HUES64 (cell line): ENCODE results near the gene NAALADL2.

Experiments
- H3K27ac ChIP-seq: 2 replicates; pipeline ENCODE4 v1.7.0; 2013; ENCODE audit warnings: low read depth, low read length, inconsistent platforms
- H3K27me3 ChIP-seq: 2 replicates; pipeline ENCODE4 v1.6.1; 2013; ENCODE audit warnings: mild to moderate bottlenecking, low read length; ENCODE audit not compliant: insufficient read depth
- H3K36me3 ChIP-seq: 2 replicates; pipeline ENCODE4 v1.6.1; 2013; ENCODE audit warnings: mild to moderate bottlenecking, low read length; ENCODE audit not compliant: insufficient read depth
- H3K4me1 ChIP-seq: 2 replicates; pipeline ENCODE4 v1.6.1; 2013; ENCODE audit warnings: mild to moderate bottlenecking, low read length, moderate library complexity; ENCODE audit not compliant: insufficient read depth
- H3K4me3 ChIP-seq: 2 replicates; pipeline ENCODE4 v1.5.1; 2013; ENCODE audit warnings: mild to moderate bottlenecking, low read length, moderate library complexity
- H3K9ac ChIP-seq: 2 replicates; pipeline ENCODE4 v1.6.1; 2013; ENCODE audit warnings: mild to moderate bottlenecking, low read depth, low read length
- H3K9me3 ChIP-seq: 2 replicates; pipeline ENCODE4 v1.6.1; 2013; ENCODE audit warnings: low read depth, low read length; ENCODE audit not compliant: insufficient read depth
- WGBS: fragments of 150-250, 120-280 bp; methylation state at CpG from one replicate; pipeline ENCODE4 v1.1.7; 2013; ENCODE audit warnings: missing lambda C conversion rate; 5-methylcytosine and 5-hydroxymethylcytosine counted together

Gene NAALADL2

DNA sequence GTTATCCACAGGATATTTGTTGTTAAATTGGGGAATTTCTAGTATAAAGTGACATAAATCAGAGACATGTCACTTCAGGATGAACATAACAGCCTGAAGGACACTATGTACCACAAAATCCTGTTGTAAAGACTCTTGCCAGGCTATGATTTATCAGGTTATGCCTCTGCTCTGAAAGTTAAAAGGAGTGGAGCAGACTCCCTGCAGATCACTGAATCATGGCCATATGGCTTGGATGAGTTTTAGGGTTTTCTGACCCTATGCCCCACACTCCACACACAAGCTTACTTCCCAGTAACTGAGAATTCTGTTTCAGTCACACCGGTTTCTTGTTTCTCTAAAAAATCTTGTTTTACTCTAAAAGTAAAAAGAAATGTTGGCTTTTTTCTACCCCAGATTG is 869.4 kb downstream of the NAALADL2 start:
- whole genome bisulfite sequencing, result no CpG with 5 or more reads among the region's 1 CpG

DNA sequence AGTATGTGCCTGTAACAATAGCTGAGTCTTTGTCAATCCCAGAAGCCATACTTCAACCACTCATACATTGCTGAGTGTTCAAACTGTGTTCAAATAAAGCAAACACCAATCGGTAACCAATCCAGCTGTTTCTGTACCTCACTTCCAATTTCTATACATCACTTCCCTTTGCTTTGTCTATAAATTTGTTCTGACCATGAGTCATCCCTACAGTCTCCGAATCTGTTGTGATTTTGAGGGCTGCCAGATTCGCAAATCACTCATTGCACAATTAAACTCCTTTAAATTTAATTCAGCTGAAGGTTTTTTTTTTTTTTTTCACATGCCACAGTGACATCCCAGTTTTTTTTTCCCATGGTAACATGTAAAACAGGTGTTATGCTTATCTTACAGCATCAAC is 870.3 kb downstream of the NAALADL2 start:
- Histone ChIP-seq H3K4me3 (no peak overlapping the region), H3K9ac (no peak overlapping the region), H3K27me3 (no peaks in the 10 kb centered on the region), H3K36me3 (no peaks in the 10 kb centered on the region), H3K27ac (no peak overlapping the region), H3K4me1 (no peaks in the 10 kb centered on the region), H3K9me3 (peaks cover 2% of the 10 kb centered on the region; the same call in 1 of the 2 replicates)
- WGBS, result 79% methylated on average over 3 of the region's 3 CpGs

More for the DNA sequence above, 869.4 kb downstream of the NAALADL2 start:
- Histone ChIP-seq H3K27me3 (no peaks in the 10 kb centered on the region), H3K9ac (no peak overlapping the region), H3K36me3 (no peaks in the 10 kb centered on the region), H3K4me1 (no peaks in the 10 kb centered on the region), H3K4me3 (no peak overlapping the region), H3K27ac (no peak overlapping the region), H3K9me3 (no peaks in the 10 kb centered on the region)

DNA sequence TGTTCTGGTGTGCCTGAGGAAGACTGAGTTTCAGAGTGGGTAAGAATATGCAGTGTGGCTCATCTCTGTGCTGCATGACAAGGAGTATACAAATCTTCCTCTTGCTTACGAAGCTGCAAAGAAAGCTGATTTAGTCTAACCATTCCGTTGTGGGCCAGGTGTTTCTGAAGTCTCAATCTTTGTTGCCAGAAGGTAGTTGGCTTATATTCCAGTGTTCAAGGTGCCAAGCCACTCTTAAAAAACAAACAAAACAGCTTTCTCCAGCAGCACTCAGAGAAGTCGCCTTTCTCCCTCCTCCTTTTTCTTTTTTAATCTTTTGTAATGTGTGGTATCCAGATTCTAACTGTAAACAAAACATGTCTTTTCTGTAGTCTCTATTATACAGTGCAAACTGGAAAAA is 872.4 kb downstream of the NAALADL2 start:
- Histone ChIP-seq H3K9me3 (peaks cover 9% of the 10 kb centered on the region), H3K4me3 (no peak overlapping the region), H3K27me3 (no peaks in the 10 kb centered on the region), H3K27ac (no peak overlapping the region), H3K36me3 (no peaks in the 10 kb centered on the region), H3K9ac (no peak overlapping the region), H3K4me1 (no peaks in the 10 kb centered on the region)
- 87% methylated on average over 3 of the region's 3 CpGs for WGBS

DNA sequence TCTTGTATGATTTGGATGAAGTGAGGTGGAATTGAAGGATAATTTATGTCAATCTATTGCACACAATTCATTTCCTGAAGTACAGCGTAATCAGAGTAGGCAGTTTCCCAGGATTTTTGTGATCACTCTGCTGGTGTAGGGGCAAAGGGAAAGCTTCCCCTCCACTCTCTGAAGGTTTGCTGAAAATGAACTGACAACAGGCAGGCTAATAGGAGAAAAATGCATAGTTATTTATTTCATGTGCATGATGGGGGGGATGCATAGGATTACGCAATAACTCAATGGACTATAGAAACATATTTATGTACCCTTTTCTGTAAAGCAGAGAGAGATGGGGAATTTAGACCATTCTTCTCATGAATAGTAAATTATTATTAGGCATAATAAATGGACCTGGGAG is 872.9 kb downstream of the NAALADL2 start:
- 86% methylated on average over 1 of the region's 2 CpGs for WGBS
- Histone ChIP-seq H3K36me3 (no peaks in the 10 kb centered on the region), H3K27ac (no peak overlapping the region), H3K27me3 (no peaks in the 10 kb centered on the region), H3K4me3 (no peak overlapping the region), H3K9ac (no peak overlapping the region), H3K9me3 (peaks cover 9% of the 10 kb centered on the region), H3K4me1 (no peaks in the 10 kb centered on the region)

DNA sequence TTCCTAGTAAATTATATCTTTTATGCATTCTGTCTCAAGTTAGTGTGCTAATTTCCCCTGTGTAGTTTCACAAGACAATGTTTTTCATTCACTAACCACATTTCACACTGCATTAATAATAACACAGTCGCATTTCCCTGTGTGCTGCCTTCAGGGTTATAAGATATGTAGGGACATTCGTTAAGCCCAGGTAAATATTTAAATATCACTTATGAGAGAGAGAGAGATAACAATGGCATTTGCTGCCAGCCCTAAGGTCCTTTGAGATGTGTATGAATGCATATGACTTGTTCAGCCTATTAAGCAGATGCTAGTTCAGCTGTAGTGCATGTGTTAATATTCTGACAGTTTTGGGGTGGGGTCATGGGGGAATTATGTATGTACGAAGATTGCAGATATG is 876.7 kb downstream of the NAALADL2 start:
- Histone ChIP-seq H3K9me3 (peaks cover 9% of the 10 kb centered on the region), H3K4me3 (no peak overlapping the region), H3K36me3 (no peaks in the 10 kb centered on the region), H3K9ac (no peak overlapping the region), H3K27ac (no peak overlapping the region), H3K4me1 (no peaks in the 10 kb centered on the region), H3K27me3 (no peaks in the 10 kb centered on the region)
- 100% methylated on average over 2 of the region's 3 CpGs for WGBS

DNA sequence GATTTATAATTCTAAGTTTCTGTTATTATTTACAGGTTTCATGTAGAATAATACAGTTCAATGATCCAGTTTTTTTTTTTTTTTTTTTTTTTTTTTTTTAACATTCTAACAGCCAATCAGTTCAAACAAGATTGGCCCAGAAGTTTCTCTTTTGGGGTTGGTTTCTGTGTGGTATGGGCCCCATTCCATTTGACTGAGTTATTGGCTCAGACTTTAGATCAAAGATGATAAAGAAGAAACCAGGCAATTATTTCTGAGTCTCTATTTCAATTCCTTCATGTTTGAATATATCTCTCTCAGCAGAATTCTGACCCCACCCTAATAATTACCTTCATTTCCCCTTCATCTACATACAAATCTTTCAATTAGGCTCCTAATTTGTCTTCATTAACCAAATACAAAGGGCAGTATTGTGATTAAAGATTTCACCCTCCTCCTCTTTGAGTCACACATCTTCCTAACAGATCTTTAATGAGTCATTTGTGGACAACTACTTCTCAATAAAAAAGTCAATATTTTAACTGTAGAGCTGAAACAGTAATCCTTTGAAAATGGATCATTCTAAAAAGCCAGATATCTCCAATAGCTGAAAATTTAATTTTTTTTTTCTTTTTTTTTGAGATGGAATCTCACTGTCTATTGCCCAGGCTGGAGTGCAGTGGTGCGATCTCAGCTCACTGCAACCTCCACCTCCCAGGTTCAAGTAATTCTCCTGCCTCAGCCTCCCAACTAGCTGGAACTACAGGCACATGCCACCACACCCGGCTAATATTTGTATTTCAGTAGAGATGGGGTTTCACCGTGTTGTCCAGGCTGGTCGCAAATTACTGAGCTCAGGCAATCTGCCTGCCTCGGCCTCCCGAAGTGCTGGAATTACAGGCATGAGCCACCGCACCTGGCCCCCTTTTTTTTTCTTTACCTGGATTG is 878.8 kb downstream of the NAALADL2 start:
- Histone ChIP-seq H3K27me3 (no peaks in the 10 kb centered on the region), H3K9ac (no peak overlapping the region), H3K9me3 (peaks cover 9% of the 10 kb centered on the region), H3K27ac (no peak overlapping the region), H3K4me3 (no peak overlapping the region), H3K36me3 (no peaks in the 10 kb centered on the region), H3K4me1 (no peaks in the 10 kb centered on the region)
- WGBS, result 95% methylated on average over 7 of the region's 7 CpGs

DNA sequence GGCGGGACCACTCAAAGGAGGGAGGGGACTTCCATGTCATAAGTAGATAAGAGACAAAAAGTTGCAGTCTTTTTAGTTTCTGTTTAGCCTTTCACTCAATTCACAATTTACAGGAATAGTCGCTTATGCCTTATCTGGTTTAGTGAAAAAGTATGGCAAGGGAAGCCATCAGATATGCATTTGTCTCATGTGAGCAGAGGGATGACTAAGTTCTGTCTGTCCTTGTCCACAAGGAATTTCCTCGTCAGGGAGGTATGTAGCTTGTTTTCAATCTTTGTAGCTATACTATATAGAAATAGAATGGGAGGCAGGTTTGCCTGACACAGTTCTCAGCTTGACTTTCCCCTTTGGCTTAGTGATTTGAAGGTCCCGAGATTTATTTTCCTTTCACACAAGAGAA is 882.8 kb downstream of the NAALADL2 start:
- no peaks in the 10 kb centered on the region for H3K27me3 ChIP-seq
- 92% methylated on average over 3 of the region's 4 CpGs for WGBS
- no peak overlapping the region for H3K4me3 ChIP-seq
- H3K9me3 ChIP-seq, result no peaks in the 10 kb centered on the region
- no peak overlapping the region for H3K9ac ChIP-seq
- no peak overlapping the region for H3K27ac ChIP-seq
- H3K36me3 ChIP-seq, result no peaks in the 10 kb centered on the region
- peaks cover 2% of the 10 kb centered on the region for H3K4me1 ChIP-seq

DNA sequence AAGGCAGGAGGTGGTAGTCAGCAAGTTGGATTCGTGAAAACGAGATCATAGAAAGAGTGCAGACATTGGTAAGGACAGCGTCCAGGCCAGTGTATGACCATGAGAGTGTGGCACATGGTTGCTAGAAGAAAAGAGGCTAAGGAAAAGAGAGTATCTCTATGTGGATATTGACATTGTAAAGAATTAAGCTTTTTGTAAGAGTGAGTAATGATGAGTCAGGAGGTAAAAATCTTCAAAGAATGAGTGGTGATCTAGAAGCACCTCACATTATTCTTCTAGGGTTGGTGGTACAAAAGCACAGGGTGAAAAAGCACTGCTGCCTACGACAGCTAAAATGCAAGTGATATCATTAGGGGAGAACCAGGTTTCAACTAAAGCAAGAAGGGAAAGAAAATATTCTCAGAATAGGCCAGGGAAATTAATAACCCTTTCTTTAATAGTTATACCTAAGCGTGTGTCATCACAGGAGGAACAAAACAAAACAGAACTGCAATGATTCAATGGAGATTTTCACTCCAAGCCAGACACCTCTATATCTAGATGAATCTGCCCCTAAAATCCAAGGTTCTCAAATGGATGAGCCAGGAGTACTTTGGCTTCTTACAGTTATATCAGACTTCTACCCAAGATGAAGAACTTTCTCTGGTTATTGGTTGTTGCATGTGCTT is 884.7 kb downstream of the NAALADL2 start:
- H3K9ac ChIP-seq, result no peak overlapping the region
- no peaks in the 10 kb centered on the region for H3K27me3 ChIP-seq
- H3K36me3 ChIP-seq, result no peaks in the 10 kb centered on the region
- H3K9me3 ChIP-seq, result no peaks in the 10 kb centered on the region
- no peak overlapping the region for H3K27ac ChIP-seq
- H3K4me3 ChIP-seq, result no peak overlapping the region
- peaks cover 8% of the 10 kb centered on the region for H3K4me1 ChIP-seq
- 92% methylated on average over 5 of the region's 5 CpGs for WGBS

DNA sequence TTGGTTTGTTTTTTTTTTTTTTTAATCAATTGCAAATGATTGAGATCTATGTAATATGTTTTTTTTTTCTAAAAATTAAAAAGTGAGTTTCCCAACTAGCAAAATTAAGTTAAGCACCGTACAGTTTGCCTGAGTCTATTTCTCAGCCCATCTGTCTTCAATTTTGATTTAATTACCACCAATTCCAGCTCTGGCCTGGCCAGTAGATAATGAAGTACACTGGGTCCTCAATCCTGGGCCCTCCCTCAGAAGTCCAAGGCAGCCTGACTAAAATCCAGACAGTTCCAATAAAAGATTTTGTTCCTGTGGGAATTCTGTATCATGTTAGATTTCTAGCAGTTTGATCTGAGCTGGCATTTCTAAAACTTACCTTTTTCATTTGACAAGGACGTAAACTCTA is 887.2 kb downstream of the NAALADL2 start:
- H3K9me3 ChIP-seq, result no peaks in the 10 kb centered on the region
- H3K4me3 ChIP-seq, result no peak overlapping the region
- no peak overlapping the region for H3K9ac ChIP-seq
- H3K36me3 ChIP-seq, result no peaks in the 10 kb centered on the region
- no peak overlapping the region for H3K27ac ChIP-seq
- peaks cover 8% of the 10 kb centered on the region for H3K4me1 ChIP-seq
- no peaks in the 10 kb centered on the region for H3K27me3 ChIP-seq
- WGBS, result 92% methylated on average over 2 of the region's 2 CpGs

DNA sequence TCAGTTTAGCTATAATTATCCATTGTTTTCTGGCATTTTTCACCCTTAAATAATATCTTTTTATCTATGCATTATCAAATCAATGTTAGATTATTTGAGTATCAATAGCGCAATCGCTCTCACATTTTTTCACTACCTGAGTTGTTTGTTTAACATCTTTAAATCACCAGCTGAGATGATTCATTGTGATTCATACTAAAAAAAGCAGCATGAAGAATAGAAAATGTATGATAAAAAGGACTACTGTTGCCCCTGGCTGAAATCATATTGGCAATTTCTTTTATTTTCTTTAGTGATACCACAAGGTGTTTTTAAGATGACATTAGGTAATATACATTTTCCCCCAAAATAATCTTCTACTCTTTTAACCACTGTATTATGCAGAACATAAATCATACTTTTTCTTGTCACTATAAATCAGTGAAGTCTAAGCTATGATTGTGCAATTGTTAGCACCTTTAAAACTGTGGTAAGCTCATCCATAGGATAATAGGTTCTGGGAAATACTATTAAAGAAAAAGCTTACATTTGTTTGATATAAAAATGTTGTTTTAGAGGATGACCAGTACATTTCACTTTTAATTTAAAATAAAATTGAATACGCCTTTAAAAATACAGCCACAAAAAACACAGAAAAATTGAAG is 889.1 kb downstream of the NAALADL2 start:
- no peak overlapping the region for H3K27ac ChIP-seq
- 83% methylated on average over 2 of the region's 3 CpGs for WGBS

DNA sequence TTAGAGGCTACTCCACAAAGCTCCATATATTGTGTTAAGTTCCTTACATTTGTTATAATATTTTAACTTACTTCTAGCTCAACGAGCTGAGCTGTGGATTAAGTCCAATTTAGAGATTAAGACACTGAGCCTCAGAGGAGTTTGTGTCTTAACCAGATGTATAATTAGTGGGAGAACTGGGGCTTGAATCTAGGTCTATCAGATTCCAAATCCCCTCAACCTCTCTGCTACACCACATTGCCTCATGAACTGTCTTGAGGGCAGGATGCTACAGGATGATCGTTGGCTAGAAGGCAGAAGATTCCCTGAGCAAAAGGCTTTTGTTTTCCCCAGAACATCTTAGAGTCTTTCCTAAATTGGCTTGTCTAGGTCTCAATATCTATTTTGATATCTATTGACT is 890.8 kb downstream of the NAALADL2 start:
- H3K27me3 ChIP-seq, result no peaks in the 10 kb centered on the region
- WGBS, result 95% methylated on average over 2 of the region's 2 CpGs
- no peak overlapping the region for H3K27ac ChIP-seq
- H3K9me3 ChIP-seq, result no peaks in the 10 kb centered on the region
- peaks cover 8% of the 10 kb centered on the region for H3K4me1 ChIP-seq
- H3K36me3 ChIP-seq, result no peaks in the 10 kb centered on the region
- H3K9ac ChIP-seq, result no peak overlapping the region
- H3K4me3 ChIP-seq, result no peak overlapping the region

More for the DNA sequence above, 889.1 kb downstream of the NAALADL2 start:
- no peaks in the 10 kb centered on the region for H3K27me3 ChIP-seq
- H3K36me3 ChIP-seq, result no peaks in the 10 kb centered on the region
- no peak overlapping the region for H3K4me3 ChIP-seq
- no peak overlapping the region for H3K9ac ChIP-seq
- H3K4me1 ChIP-seq, result peaks cover 8% of the 10 kb centered on the region
- H3K9me3 ChIP-seq, result no peaks in the 10 kb centered on the region
